ENCODE data around the gene XXYLT1.

- TF ChIP-seq ZNF8 (CRISPR knock-in tag; IDR thresholded peaks at IDR 0.05): no peak
- TF ChIP-seq PPARA (CRISPR knock-in tag; IDR thresholded peaks at IDR 0.05; ENCODE audit: borderline replicate concordance): no peak
- no peak for TF ChIP-seq PATZ1 (CRISPR knock-in tag; IDR thresholded peaks at IDR 0.05; ENCODE audit: borderline replicate concordance)
- TF ChIP-seq TSHZ2 (CRISPR knock-in tag; IDR thresholded peaks at IDR 0.05): no peak
- no peak for TF ChIP-seq BACH2 (CRISPR knock-in tag; IDR thresholded peaks at IDR 0.05; ENCODE audit: borderline replicate concordance)
- no peak for TF ChIP-seq RARB (CRISPR knock-in tag; IDR thresholded peaks at IDR 0.05)
- TF ChIP-seq CREB5 (CRISPR knock-in tag; IDR thresholded peaks at IDR 0.05; ENCODE audit: low read depth): no peak
- no peak for TF ChIP-seq POU6F1 (CRISPR knock-in tag; IDR thresholded peaks at IDR 0.05; ENCODE audit: borderline replicate concordance, low read depth)
- no peak for TF ChIP-seq ZNF565 (CRISPR knock-in tag; conservative IDR thresholded peaks at IDR 0.05; ENCODE audit: low read depth)
- TF ChIP-seq CSDC2 (CRISPR knock-in tag; IDR thresholded peaks at IDR 0.05): no peak
- TF ChIP-seq SNAI2 (CRISPR knock-in tag; IDR thresholded peaks at IDR 0.05): no peak
- TF ChIP-seq ARNTL (CRISPR knock-in tag; IDR thresholded peaks at IDR 0.05; ENCODE audit: borderline replicate concordance, low read depth): no peak
- no peak for TF ChIP-seq CSRNP3 (CRISPR knock-in tag; IDR thresholded peaks at IDR 0.05)
Observed at GRCh38 chr3:195082811-195083210, 188.1 kb downstream of the XXYLT1 start.
